Fibroblast of pulmonary artery (primary cell): Measurements from ENCODE around the gene SFRP5.
A peak's percentile ranks its signal among the peaks of the same experiment; 100 is the strongest.

Source experiments
- DNase-seq: peaks from one replicate; pipeline ENCODE4 v3.0.0-alpha.2; 2010; ENCODE audit warnings: low read depth
- H3K4me3 ChIP-seq: replicated peaks from 2 replicates; pipeline ENCODE4 v1.5.1; 2011; ENCODE audit warnings: low read depth, mild to moderate bottlenecking, control low read depth, low read length, moderate library complexity
- CTCF ChIP-seq: IDR thresholded peaks from 2 replicates; pipeline ENCODE4 v1.5.1; 2011; ENCODE audit warnings: mild to moderate bottlenecking, control low read depth, low read length, inconsistent platforms; ENCODE audit errors: missing control alignments

Gene SFRP5

DNA sequence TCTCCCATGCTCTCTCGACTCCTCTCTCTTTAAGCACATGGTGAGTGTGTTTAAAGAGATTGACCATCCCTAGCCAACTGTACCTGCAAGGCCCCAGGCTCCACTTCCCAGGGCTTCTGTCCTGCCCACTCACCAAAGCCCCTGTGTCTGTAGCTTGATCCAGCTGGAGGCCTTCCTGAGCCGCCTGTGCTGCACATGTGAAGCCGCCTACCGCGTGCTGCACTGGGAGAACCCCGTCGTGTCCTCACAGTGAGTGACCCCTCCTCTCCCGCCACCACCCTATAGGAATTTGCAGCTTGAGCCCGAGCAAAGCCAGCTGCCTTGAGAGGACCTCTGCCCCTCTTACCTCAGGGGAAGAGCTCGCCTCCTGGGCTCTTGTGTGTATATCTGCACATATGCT, 23.7 kb downstream of the SFRP5 start:
- TF ChIP-seq CTCF: no peak
- H3K4me3 ChIP-seq: no peak overlapping the region

DNA sequence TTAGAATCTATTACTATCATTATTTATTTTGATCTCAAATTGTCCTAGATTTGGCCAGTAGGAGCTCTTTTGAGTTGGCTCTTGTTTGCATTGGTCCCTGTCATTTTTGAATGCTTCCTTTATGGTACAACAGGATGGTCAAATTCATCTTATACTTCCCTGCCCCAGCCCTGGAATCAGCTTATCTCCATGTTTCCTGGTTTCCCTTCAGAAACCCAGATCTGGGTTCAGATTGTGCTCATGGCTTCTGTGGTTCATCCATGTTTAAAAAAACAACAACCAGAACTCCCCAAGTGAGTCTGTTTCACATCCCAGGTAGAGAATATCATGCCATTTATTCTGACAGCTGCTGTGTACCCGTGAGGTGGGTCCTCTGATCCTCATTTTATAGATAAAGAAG, 24.2 kb downstream of the SFRP5 start:
- H3K4me3 ChIP-seq: no peak overlapping the region
- no peak for TF ChIP-seq CTCF
- DNase-seq: no peak

More for the DNA sequence above, 23.7 kb downstream of the SFRP5 start:
- no peak for DNase-seq

- DNase-seq: no peak
- H3K4me3 ChIP-seq: no peak overlapping the region
- TF ChIP-seq CTCF: no peak
Measured at GRCh38 chr10:97744405-97745035, 27.3 kb downstream of the SFRP5 start.

DNA sequence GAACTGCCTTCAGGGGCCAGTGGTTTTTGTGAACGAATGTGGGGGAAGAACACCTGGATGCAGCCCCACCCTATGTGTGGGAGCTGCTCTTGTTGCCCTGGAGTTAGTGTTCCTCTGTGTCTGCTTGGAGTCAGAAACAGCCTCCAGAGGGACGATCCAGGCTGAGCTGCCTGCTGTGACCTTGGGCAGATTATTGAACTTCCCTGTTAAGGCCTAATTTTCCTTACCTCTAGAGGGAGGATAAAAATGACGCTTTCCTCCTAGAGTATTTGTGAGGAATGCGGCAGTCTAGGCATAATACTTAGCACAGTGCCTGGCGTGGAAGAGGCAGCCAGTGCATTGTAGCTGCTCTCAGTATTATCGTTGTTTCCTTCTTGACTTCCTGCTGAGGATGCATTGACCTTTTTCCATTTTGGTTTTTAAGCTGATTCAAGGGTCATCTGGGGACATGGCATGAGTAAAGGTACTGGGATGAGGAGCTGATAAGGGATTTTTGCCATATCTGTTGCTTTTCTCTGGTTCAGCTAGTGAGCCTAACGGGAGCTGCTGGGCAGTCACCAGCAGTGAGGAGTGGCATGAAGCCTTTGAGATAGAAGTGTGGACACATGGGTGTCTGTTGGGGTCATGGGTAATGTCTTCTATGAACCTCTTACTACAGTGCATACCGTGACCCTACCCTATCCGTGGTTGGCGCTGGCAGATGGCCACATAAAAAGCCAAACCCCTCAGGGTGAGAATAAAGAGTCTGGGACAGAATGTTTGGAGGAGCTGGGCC, 28.4 kb downstream of the SFRP5 start:
- TF ChIP-seq CTCF: no peak

DNA sequence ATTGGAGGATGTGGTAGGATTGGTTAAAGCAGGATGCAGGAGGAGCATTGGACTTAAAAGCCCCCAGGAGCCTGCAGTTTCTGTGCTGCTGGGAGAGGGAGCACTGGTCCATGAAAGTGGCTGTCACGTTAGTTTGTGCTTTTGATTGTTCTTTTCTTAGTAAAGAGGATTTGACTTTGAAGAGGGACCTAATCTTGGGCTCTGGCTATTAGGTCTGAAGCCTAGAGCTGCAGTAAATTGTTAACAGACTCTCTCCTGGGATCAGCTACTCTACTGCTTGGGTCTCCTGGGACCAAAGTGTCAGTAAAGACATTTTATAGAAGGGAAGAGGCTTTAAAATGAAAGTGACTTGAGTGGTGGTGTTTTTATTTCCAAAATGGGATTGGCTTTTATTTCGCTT, 31.2 kb downstream of the SFRP5 start:
- no peak for DNase-seq
- no peak for TF ChIP-seq CTCF
- H3K4me3 ChIP-seq: no peak overlapping the region

More for the DNA sequence above, 28.4 kb downstream of the SFRP5 start:
- DNase-seq: no peak
- no peak overlapping the region for H3K4me3 ChIP-seq

GRCh38 chr10:97738616-97739015, 33.2 kb downstream of the SFRP5 start:
- no peak for DNase-seq
- TF ChIP-seq CTCF: no peak
- peak overlapping the region; percentile 98 for H3K4me3 ChIP-seq
